A549 (cell line): ENCODE measurements around the gene OR12D2. TPM values are rescaled to one million over a fixed set of nuclear protein-coding genes. Genes with fewer than 3 reads are reported as not detected.

Experiments
- ATAC-seq, 2 experiments: fragments of 200-7000 bp in 1 of 2; fragments of >200 bp in 1 of 2; cut with Nextera tagmentation in 1 of 2; cut with Tn5 transposase in 1 of 2; 3 replicates each; pipeline versions ENCODE4 v1.8.0 to v1.9.1; 2018 to 2020; ENCODE audit warnings: mild to moderate bottlenecking in 1 of 2, moderate library complexity in 1 of 2
- CTCF ChIA-PET: fragments of 300-600 bp; sonication (Branson Sonifier 250); formaldehyde crosslinking; extraction: SDS; loops from one replicate; lab custom pipeline; 2021; ENCODE audit warnings: antibody characterized with exemption, inconsistent platforms; lab: Yijun Ruan, JAX
- POLR2A ChIA-PET: fragments of 350-600 bp; formaldehyde crosslinking; extraction: SDS; loops from one replicate; lab custom pipeline; 2021; ENCODE audit warnings: antibody characterized with exemption, inconsistent platforms; lab: Yijun Ruan, JAX
- DNase-seq, 2 experiments: peaks; one replicate each; pipeline versions ENCODE4 v3.0.0 to v3.0.0-alpha.2; 2011 to 2016; ENCODE audit warnings: low read depth in 1 of 2, low spot score in 1 of 2
- FAIRE-seq: peaks from 2 replicates; lab custom pipeline; 2011; peaks lifted over from hg19 to GRCh38; lab: Jason Lieb, UNC
- H3K27ac ChIP-seq, 2 experiments: fragments of >200 bp; sonication (Bioruptor Twin); formaldehyde crosslinking; 3 replicates each; pipeline ENCODE4 v1.5.1; 2016 to 2017
- H3K4me1 ChIP-seq: fragments of >200 bp; sonication (Bioruptor Twin); formaldehyde crosslinking; 3 replicates; pipeline ENCODE4 v1.6.1; 2016
- H3K4me2 ChIP-seq: fragments of >200 bp; sonication (Bioruptor Twin); formaldehyde crosslinking; 3 replicates; pipeline ENCODE4 v1.6.1; 2016
- H3K4me3 ChIP-seq: fragments of >200 bp; sonication (Bioruptor Twin); formaldehyde crosslinking; 3 replicates; pipeline ENCODE4 v1.5.1; 2016
- H3K9me3 ChIP-seq: fragments of >200 bp; sonication (Bioruptor Twin); formaldehyde crosslinking; 3 replicates; pipeline ENCODE4 v1.6.1; 2016
- BHLHE40 ChIP-seq: IDR thresholded peaks from 2 replicates; pipeline ENCODE4 v1.6.1; 2012; ENCODE audit warnings: low read depth, low read length, inconsistent platforms
- CBX8 ChIP-seq: fragments of 200-600 bp; sonication (generic); IDR thresholded peaks from 2 replicates; pipeline ENCODE4 v1.6.1; 2016
- CEBPB ChIP-seq, 2 experiments: fragments of >200 bp in 1 of 2; sonication (Bioruptor Twin) in 1 of 2; formaldehyde crosslinking in 1 of 2; IDR thresholded peaks; 2 replicates each; pipeline ENCODE4 v1.6.1; 2012 to 2016
- CHD2 ChIP-seq: fragments of 150-350 bp; IDR thresholded peaks from 2 replicates; pipeline ENCODE4 v1.6.1; 2014; ENCODE audit warnings: low read length; ENCODE audit not compliant: partially characterized antibody
- EHF ChIP-seq: fragments of 250-450 bp; sonication (Bioruptor Pico); IDR thresholded peaks from 2 replicates; pipeline ENCODE4 v1.5.0; 2020; ENCODE audit warnings: mild to moderate bottlenecking
- FOSB ChIP-seq: fragments of 250-450 bp; sonication (Bioruptor Pico); IDR thresholded peaks from 2 replicates; pipeline ENCODE4 v1.5.0; 2020; ENCODE audit warnings: mild to moderate bottlenecking, moderate library complexity
- FOSL2 ChIP-seq, 2 experiments: fragments of 450-650 bp in 1 of 2; fragments of >200 bp in 1 of 2; sonication (Bioruptor Twin) in 1 of 2; formaldehyde crosslinking; IDR thresholded peaks; 2 replicates each; pipeline versions ENCODE4 v1.5.0 to v1.6.1; 2016 to 2020; ENCODE audit warnings: mild to moderate bottlenecking in 1 of 2, moderate library complexity in 1 of 2
- HEYL ChIP-seq: fragments of 250-450 bp; sonication (Bioruptor Pico); IDR thresholded peaks from 2 replicates; pipeline ENCODE4 v1.8.0; 2021; ENCODE audit warnings: mild to moderate bottlenecking, moderate library complexity
- HOXA7 ChIP-seq: fragments of 250-450 bp; sonication (Bioruptor Pico); IDR thresholded peaks from 2 replicates; pipeline ENCODE4 v1.5.0; 2020; ENCODE audit warnings: mild to moderate bottlenecking, moderate library complexity
- MAZ ChIP-seq: fragments of 150-350 bp; IDR thresholded peaks from 2 replicates; pipeline ENCODE4 v1.6.1; 2014; ENCODE audit warnings: antibody characterized with exemption, low read depth, low read length, borderline replicate concordance
- MYC ChIP-seq: IDR thresholded peaks from 2 replicates; pipeline ENCODE4 v1.6.1; 2012; ENCODE audit warnings: mild to moderate bottlenecking, inconsistent platforms, low read length, improper control_type of control experiment, borderline replicate concordance
- NPAS2 ChIP-seq: fragments of 250-450 bp; sonication (Bioruptor Pico); IDR thresholded peaks from 2 replicates; pipeline ENCODE4 v1.8.0; 2022; ENCODE audit warnings: mild to moderate bottlenecking, moderate library complexity, borderline replicate concordance
- NR3C1 ChIP-seq: fragments of >200 bp; sonication (Bioruptor Twin); formaldehyde crosslinking; IDR thresholded peaks from 3 replicates; pipeline ENCODE4 v1.6.1; 2017
- RAD21 ChIP-seq, 2 experiments: fragments of >200 bp in 1 of 2; sonication (Bioruptor Twin) in 1 of 2; formaldehyde crosslinking in 1 of 2; IDR thresholded peaks in 1 of 2; conservative IDR thresholded peaks in 1 of 2; 2 replicates in 1 of 2; 3 replicates in 1 of 2; pipeline ENCODE4 v1.6.1; 2012 to 2018; ENCODE audit warnings: inconsistent platforms in 1 of 2
- RCOR1 ChIP-seq: fragments of 150-350 bp; IDR thresholded peaks from 2 replicates; pipeline ENCODE4 v1.6.1; 2014; ENCODE audit warnings: antibody characterized with exemption, low read length, low read depth
- RNF2 ChIP-seq: fragments of 200-600 bp; sonication (generic); IDR thresholded peaks from 2 replicates; pipeline ENCODE4 v1.6.1; 2016; ENCODE audit warnings: low read depth, mild to moderate bottlenecking, antibody characterized with exemption, moderate library complexity, borderline replicate concordance
- ZC3H11A ChIP-seq: fragments of 450-650 bp; IDR thresholded peaks from 2 replicates; pipeline ENCODE4 v1.6.1; 2014; ENCODE audit warnings: antibody characterized with exemption, mild to moderate bottlenecking
- ZFP36 ChIP-seq: fragments of 450-650 bp; IDR thresholded peaks from 2 replicates; pipeline ENCODE4 v1.6.1; 2014; ENCODE audit warnings: borderline replicate concordance; ENCODE audit not compliant: partially characterized antibody
- ZNF302 ChIP-seq: fragments of 250-450 bp; sonication (Bioruptor Pico); IDR thresholded peaks from 2 replicates; pipeline ENCODE4 v1.9.0; 2021; ENCODE audit warnings: inconsistent platforms, mild to moderate bottlenecking, moderate library complexity
- WGBS: methylation state at CpG from one replicate; pipeline ENCODE4 v1.1.6; 2017; ENCODE audit errors: missing lambda C conversion rate; 5-methylcytosine and 5-hydroxymethylcytosine counted together
- polyA plus RNA-seq, 4 experiments: library from polyadenylated mRNA; depleted of rRNA in 3 of 4; stranded (reverse); fragments of >200 nt; fragmentation: RNase III in 1 of 4; extraction: RNeasy Plus Mini Kit Qiagen cat#74134 plus additional on column Dnase treatment in 1 of 4; gene quantifications; 2 replicates in 3 of 4; 3 replicates in 1 of 4; pipeline ENCODE4 v1.2.3, GENCODE V29; 2011 to 2017
- TF ChIP-seq, protein P1 (sequence below): IDR thresholded peaks from 2 replicates; pipeline ENCODE4 v1.6.1; 2012
- TF ChIP-seq, protein P2 (sequence below): fragments of 250-450 bp; sonication (Bioruptor Pico); IDR thresholded peaks from 2 replicates; pipeline ENCODE4 v1.5.0; 2020; ENCODE audit warnings: low read depth, mild to moderate bottlenecking, moderate library complexity
- TF ChIP-seq, protein P3 (sequence below): fragments of 200-600 bp; sonication (generic); IDR thresholded peaks from 2 replicates; pipeline ENCODE4 v1.6.1; 2016; ENCODE audit warnings: antibody characterized with exemption, mild to moderate bottlenecking, moderate library complexity
- TF ChIP-seq, protein P4 (sequence below): fragments of 450-650 bp; IDR thresholded peaks from 2 replicates; pipeline ENCODE4 v1.6.1; 2014; ENCODE audit warnings: antibody characterized with exemption

Gene OR12D2
- polyA plus RNA-seq, 2 of the 4 experiments (the other 2 are of a cell fraction) = not detected

DNA sequence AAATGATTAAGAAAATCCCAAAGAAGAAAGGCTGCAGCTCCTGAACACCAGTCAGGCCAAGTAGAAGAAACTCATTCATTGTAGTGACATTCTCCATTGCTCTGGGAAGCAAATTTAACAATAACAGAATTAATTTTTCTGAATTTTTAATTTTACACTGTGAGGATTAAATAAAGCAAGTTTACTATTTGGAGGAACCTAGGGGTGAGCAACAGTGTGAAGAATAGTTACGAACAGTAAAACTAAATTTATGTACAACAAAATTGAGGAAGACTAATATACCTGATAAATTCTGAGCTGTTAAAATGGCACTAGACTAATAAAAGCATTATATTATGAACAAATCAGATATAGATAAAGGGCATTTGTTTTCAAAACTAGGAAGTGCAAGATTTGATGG, 20.2 kb upstream of the OR12D2 start, which contains the start of gene OR12D3:
TSS of gene OR12D3 (minus strand) at position 101 of the 400 bp plus-strand sequence. CDS start at position 97, 4 bp downstream.
- DNase-seq (no peak), FAIRE-seq (no peak)
- 31% methylated on average over 1 of the region's 1 CpG for WGBS

DNA sequence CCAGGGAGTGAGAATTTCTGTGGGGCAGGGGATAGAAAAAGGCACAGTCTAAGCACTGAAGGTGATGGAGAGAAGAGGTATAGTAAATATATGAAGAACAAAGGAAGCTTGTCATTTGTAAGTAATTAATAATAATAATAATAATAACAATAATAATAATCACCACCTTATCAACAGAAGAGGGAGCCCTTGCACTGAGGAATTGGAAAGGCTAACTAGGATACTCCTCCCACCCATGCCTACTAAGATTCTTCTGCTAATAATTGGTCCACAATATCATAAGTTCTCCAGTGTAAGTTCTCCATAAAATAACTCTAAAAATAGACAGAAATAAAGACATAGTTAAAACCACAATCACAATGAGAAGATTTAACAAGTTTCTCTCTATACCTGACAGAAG, 19.4 kb upstream of the OR12D2 start:
- H3K4me3 ChIP-seq = no peak overlapping the region
- H3K4me1 ChIP-seq = no peaks in the 10 kb centered on the region
- no peak overlapping the region for H3K27ac ChIP-seq
- no peak overlapping the region for H3K4me2 ChIP-seq
- ChIA-PET CTCF (interaction anchor here (0.8 to 2.1 kb wide), 2 partner anchors 212 to 278 kb away, joined by 4 to 7 read pairs; no protein-coding TSS in a partner anchor), POLR2A (no interaction called here)
- ATAC-seq (no peak), FAIRE-seq (no peak), DNase-seq (peak in 1 of 2 experiments; percentile 4)
- no peaks in the 10 kb centered on the region for H3K9me3 ChIP-seq
- no peak for TF ChIP-seq ZC3H11A
- TF ChIP-seq RAD21 (conservative IDR thresholded peaks at IDR 0.05 in 1 of 2, IDR thresholded peaks at IDR 0.05 in 1 of 2) = peak; percentile 19 to 22; a peak in 2 of 5 replicates

More for the DNA sequence above, 20.2 kb upstream of the OR12D2 start, which contains the start of gene OR12D3:
- Histone ChIP-seq H3K4me2 (no peak within 1 kb of the TSS), H3K9me3 (no peaks in the 10 kb centered on the region), H3K27ac (no peak within 1 kb of the TSS), H3K4me3 (no peak within 1 kb of the TSS), H3K4me1 (no peaks in the 10 kb centered on the region)
- TF ChIP-seq ZFP36 (no peak), FOSB (CRISPR knock-in tag) (no peak), MYC (no peak), NR3C1 (no peak), RCOR1 (no peak), MAZ (no peak), EHF (CRISPR knock-in tag) (no peak), CBX8 (no peak), RAD21 (conservative IDR thresholded peaks at IDR 0.05 in 1 of 2, IDR thresholded peaks at IDR 0.05 in 1 of 2) (no peak)
- TF ChIP-seq, protein P1, sequence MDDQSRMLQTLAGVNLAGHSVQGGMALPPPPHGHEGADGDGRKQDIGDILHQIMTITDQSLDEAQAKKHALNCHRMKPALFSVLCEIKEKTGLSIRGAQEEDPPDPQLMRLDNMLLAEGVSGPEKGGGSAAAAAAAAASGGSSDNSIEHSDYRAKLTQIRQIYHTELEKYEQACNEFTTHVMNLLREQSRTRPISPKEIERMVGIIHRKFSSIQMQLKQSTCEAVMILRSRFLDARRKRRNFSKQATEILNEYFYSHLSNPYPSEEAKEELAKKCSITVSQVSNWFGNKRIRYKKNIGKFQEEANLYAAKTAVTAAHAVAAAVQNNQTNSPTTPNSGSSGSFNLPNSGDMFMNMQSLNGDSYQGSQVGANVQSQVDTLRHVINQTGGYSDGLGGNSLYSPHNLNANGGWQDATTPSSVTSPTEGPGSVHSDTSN = no peak
- CTCF ChIA-PET = interaction anchor here (0.8 to 2.1 kb wide), 2 partner anchors 213 to 219 kb away, joined by 3 to 7 read pairs; no protein-coding TSS in a partner anchor
- POLR2A ChIA-PET = no interaction called here
- ATAC-seq = no peak

DNA sequence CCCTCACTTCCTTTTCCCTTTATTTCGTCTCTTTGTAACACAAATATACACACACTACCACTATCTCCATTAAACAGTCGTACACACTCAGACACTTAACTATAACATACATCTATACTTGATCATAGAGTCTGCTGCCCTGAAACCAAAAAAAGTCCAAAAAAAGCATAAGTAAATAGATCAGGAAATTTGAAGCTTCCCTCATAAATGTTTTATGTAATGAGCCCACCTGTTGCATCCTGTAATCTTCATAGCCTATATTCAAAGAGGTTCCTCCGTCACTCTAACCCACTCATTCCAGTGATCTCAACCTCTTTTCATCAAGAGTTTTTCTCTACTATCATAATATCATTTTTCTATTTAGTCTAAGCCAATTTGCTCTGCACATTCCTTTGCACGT, 6.9 kb upstream of the OR12D2 start:
- ATAC-seq (no peak), FAIRE-seq (no peak), DNase-seq (no peak)
- CTCF ChIA-PET = no interaction called here
- Histone ChIP-seq H3K27ac (no peak overlapping the region), H3K4me1 (no peaks in the 10 kb centered on the region), H3K4me2 (no peak overlapping the region), H3K4me3 (no peak overlapping the region), H3K9me3 (no peaks in the 10 kb centered on the region)
- TF ChIP-seq, protein P2, sequence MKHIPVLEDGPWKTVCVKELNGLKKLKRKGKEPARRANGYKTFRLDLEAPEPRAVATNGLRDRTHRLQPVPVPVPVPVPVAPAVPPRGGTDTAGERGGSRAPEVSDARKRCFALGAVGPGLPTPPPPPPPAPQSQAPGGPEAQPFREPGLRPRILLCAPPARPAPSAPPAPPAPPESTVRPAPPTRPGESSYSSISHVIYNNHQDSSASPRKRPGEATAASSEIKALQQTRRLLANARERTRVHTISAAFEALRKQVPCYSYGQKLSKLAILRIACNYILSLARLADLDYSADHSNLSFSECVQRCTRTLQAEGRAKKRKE (CRISPR knock-in tag) = no peak
- TF ChIP-seq BHLHE40 = no peak
- no peak for TF ChIP-seq HEYL (CRISPR knock-in tag)
- TF ChIP-seq FOSL2 (IDR thresholded peaks at IDR 0.05) = no peak
- no peak for TF ChIP-seq FOSL2 (CRISPR knock-in tag; IDR thresholded peaks at IDR 0.05)
- TF ChIP-seq, protein P3, sequence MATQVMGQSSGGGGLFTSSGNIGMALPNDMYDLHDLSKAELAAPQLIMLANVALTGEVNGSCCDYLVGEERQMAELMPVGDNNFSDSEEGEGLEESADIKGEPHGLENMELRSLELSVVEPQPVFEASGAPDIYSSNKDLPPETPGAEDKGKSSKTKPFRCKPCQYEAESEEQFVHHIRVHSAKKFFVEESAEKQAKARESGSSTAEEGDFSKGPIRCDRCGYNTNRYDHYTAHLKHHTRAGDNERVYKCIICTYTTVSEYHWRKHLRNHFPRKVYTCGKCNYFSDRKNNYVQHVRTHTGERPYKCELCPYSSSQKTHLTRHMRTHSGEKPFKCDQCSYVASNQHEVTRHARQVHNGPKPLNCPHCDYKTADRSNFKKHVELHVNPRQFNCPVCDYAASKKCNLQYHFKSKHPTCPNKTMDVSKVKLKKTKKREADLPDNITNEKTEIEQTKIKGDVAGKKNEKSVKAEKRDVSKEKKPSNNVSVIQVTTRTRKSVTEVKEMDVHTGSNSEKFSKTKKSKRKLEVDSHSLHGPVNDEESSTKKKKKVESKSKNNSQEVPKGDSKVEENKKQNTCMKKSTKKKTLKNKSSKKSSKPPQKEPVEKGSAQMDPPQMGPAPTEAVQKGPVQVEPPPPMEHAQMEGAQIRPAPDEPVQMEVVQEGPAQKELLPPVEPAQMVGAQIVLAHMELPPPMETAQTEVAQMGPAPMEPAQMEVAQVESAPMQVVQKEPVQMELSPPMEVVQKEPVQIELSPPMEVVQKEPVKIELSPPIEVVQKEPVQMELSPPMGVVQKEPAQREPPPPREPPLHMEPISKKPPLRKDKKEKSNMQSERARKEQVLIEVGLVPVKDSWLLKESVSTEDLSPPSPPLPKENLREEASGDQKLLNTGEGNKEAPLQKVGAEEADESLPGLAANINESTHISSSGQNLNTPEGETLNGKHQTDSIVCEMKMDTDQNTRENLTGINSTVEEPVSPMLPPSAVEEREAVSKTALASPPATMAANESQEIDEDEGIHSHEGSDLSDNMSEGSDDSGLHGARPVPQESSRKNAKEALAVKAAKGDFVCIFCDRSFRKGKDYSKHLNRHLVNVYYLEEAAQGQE = no peak
- no peak for TF ChIP-seq EHF (CRISPR knock-in tag)
- TF ChIP-seq, protein P4, sequence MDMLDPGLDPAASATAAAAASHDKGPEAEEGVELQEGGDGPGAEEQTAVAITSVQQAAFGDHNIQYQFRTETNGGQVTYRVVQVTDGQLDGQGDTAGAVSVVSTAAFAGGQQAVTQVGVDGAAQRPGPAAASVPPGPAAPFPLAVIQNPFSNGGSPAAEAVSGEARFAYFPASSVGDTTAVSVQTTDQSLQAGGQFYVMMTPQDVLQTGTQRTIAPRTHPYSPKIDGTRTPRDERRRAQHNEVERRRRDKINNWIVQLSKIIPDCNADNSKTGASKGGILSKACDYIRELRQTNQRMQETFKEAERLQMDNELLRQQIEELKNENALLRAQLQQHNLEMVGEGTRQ = no peak
- no peak for TF ChIP-seq HOXA7 (CRISPR knock-in tag)
- TF ChIP-seq RNF2 = no peak
- TF ChIP-seq NPAS2 (CRISPR knock-in tag) = no peak
- TF ChIP-seq ZNF302 (CRISPR knock-in tag) = no peak
- TF ChIP-seq CHD2 = no peak
- no peak for TF ChIP-seq CEBPB (IDR thresholded peaks at IDR 0.05)
- POLR2A ChIA-PET = no interaction called here
- WGBS = under 1% methylated on average over 4 of the region's 4 CpGs
